GM19463 (cell line): ENCODE measurements around the gene PTPRO.

Source experiments
- ATAC-seq: cut with Tn5 transposase; IDR thresholded peaks from one replicate; pipeline ENCODE4 v1.9.1; 2021; ENCODE audit warnings: mild to moderate bottlenecking, moderate library complexity; ENCODE audit not compliant: unreplicated experiment

Gene PTPRO

DNA sequence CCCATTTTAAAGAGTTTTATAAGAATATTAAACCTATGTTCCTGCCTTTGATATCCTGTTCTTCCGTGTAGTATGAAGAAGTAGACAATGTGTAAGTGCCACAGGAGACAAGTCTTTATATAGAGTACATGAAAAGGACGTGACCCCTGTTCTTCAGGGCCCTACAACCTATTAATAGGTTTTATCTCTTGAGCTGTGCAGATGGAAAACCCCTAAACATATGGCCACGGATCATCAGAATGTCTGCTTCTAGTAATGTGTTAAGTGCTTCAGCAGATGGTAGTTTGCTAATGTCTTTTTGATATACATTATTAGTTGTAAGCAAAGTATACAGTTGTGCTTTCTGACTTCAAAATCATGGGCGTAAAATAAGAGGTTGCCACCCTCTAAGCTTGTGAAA lies 228.5 kb downstream of the PTPRO start:
- ATAC-seq: peak; percentile 49

DNA sequence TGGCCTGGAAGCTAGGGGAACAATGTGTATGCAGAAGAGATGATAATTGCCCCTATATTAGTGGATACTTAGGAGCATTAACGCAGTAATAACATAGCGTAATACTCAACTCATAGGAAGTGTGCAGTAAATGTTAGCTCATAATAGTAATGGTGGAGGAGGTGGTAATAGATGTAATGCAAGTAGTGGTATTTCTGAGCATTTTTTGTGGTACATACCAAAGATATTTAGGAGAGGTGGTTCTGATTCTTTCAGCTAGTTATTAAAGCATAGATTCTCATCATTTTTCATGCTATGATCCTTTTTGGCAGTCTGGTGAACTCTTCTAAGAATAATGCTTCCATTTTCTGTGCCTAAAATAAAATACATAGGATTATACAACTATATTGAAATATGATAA lies 233.1 kb downstream of the PTPRO start:
- no peak for ATAC-seq

DNA sequence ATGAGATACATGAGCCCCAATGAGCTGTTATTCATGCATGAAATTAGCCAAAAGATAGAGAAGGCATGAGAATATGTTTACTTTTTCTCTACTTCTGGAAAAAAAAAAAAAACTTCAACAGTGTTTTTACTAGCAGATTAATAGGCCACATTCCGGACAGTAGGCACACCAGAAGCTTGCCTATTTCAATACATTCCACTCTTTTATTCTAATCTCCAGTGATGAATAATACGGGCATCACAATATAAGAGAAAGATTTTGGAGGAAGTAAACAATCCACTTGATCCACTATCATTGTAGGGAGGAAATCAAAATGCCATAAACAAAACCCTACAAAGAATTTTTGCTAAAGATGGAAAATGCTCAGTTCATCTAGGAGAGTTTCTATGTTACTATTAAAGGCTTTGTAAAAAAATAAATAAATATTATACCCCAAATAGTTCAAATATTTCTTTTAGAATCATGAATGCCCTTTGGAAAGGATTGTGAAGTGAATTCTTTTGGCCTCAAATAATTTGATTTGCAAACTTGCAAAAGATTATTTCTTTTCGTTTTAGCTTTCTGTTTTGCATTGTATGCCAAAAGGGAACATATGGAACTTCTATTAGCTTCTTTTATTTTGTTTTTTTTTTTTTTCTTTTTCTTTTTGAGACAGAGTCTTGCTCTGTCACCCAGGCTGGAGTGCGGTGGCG lies 234.2 kb downstream of the PTPRO start:
- no peak for ATAC-seq

DNA sequence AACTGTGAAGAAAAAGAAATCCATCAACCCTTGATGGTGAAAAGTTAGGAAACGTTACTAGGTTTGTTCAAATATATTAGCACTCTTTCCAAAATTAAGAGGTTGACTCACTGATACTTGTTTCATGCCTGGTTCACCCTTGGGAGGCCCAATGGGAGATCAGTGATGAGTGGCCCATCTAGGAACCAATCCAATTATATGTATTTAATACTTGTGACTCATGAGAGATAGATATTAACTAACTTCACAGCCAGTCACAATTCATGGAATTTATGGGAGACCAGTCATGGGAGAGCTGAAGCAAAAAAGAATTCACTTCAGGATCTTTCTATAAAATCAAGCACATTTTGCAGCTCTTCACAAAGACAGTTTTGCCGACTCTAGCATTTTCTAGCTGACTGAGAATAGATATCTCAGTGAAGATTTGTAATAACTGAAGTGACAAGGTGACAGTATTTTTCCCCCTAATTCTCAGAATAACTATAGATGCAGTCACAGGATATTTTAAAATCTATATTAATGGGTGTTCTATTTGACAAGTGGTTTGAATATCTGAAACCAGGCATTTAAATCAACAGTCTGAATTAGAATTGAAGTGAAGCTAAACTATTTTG lies 236.7 kb downstream of the PTPRO start:
- no peak for ATAC-seq

DNA sequence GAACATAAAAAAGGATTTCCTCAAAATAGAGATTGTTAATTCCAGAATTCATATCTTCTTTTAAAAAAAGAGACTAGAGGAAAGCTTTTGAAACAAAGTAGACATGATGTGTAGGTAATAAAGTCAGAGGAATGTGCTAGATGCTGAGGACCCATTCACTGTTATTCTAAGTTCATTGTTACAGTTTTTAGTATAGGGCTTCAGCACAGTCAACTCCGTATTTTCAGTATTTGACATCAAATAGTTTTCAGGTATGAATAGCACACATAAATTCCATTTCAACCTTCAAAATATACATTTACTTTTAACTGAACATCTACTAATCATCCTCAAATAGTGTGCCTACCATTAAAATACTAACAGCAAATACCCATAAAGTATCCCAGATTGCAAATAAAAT lies 239.1 kb downstream of the PTPRO start:
- ATAC-seq: no peak

DNA sequence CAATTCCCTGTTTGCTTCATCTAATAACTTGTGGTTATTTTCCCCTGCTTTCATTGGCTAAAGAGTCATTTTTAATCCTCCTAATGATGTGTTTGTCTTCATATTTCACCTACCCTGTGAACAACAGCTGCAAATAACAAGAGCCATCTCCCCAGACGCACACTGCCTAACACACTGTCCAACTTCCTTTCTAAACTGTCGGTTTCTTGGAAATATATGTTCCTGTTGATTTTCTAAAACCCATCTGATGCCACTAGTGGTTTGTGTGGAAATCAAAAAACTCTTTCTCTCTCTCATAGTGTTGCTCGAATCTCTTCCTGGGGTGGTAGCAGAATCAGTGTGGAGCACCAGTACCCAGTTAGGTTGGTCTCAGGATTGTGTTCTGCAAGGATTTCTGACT lies 240.0 kb downstream of the PTPRO start:
- ATAC-seq: no peak

- ATAC-seq: peak; percentile 77
Measured at GRCh38 chr12:15563663-15564062, 241.4 kb downstream of the PTPRO start.

DNA sequence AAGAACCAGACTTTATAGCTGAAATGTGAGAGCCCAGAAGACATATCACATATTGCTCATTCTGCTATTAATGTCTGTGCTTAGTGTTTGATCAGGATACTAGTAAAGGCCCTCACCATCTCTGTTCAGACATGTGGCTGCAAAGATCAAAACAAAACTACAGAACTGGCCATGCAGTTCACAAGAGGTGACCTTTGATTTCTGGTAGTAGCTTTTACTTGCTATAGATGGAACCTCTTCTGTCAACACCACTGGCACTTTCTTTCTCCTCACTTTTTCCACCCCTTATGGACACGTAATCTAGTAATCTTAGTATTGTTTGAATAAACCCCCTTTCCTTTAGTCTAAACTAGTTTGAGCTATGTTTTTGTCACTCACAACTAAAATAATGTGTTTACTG lies 252.0 kb downstream of the PTPRO start:
- ATAC-seq: no peak

DNA sequence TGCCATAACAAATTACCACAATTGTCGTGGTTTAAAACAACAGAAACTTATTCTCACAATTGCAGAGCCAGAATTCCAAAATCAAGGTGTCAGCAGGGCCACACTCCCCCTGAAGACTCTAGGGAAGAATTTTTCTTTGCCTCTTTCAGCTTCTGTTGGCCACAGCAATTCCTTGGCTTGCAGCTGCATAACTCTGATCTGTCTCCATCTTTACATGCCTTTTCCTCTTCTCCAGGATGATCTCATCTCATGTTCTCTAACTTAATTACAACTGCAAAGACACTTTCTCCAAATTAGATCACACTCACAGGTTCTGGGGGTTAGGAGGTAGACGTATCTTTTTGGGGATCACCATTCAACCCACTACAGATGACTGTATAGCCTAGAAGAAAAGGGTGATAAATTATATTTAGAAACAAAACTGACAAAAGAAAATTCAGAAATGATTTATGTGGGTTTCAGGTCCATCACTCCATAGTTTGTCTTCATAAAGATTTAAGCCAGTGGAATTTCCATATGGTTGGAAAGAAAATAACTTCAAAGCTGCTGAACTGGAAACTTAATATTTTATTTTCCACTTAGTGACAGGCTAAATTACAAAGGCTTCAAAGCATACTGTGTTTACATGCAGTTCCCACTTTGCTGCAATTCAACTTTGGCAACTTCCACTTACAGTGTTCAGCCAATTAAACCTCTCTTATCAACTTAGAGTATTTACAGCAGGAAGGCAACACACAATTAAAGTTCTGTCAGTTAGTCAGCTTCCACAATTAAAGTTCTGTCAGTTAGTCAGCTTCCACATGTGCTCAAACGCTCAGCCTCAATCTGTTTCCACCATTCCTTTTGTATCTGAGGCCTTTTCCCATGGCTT lies 253.6 kb downstream of the PTPRO start:
- ATAC-seq: no peak

- ATAC-seq: no peak
Measured at GRCh38 chr12:15580431-15580830, 258.1 kb downstream of the PTPRO start.

DNA sequence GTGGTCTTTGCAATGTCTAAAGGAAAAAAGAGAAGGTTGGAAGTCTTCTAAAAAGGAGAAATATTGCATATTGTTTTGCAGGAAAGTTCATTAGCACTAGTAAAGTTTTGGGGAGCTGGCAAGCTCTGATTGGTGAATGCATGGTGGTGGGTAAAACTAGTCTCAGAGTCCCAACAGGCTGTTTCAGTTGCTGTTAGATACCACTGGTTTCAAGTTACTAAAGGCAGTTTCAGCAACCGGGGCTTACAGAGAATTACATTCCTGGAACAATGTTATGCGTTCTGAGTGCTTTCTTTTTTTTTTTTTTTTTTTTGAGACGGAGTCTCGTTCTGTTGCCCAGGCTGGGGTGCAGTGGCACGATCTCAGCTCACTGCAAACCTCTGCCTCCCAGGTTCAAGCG lies 258.7 kb downstream of the PTPRO start:
- no peak for ATAC-seq

- ATAC-seq: no peak
Measured at GRCh38 chr12:15583804-15584203, 261.5 kb downstream of the PTPRO start.

DNA sequence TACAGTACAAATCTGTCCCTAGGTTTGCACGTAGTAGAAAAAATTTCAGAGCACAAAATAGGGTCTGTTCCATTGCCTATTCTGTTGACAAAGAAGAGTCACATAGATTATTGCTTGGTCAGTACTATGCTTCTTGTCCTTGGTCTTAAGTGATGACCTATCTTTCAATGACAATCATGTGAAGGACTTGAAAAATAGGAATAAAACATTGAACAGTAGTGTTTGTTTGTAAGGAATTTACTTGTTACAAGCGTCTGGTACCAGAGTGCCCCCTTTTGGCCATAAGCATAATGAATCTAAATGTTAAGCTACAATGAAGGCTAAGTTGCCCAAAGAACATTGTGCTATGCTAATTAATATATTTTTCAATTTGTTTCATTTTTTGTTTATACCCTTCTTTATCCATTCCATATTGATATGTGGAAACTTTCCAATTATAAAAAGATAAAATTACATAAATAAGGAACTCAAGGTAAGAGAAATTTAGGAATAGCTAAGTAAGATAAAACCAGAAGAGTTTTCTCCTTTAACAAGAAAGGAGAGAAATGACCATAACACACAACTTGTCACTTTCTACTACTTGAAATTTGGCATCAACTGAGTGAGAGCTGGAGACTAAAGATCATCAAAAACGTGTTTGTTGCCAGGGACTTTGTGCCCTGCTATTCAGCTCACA lies 262.2 kb downstream of the PTPRO start:
- ATAC-seq: no peak

DNA sequence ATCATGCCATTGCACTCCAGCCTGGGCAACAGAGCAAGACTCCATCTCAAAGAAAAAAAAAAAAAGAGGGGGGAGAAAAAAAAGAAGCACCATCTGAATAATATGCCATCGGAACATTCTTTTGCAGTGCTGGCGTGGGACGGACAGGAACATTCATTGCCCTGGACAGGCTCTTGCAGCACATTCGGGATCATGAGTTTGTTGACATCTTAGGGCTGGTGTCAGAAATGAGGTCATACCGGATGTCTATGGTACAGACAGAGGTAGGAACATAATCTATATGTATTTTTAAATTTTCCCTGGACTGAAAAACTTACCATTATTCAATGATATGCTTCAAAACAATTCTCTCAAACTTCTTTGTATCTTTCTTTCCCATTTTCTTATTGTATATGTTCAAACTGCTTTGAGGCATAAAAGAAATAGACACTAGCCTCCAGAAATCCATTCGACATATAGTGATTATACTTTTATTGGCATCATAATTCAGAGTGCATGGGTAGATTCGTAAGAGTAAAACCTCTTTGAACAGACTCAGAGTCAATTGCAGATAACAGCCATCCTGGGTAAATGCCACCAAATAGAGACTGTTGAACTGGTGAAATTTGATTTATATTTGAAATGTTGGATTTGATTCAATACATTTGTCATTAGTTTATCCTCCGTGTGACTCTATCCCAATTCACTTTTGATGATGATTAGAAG lies 267.2 kb downstream of the PTPRO start:
- ATAC-seq: no peak

GRCh38 chr12:15590180-15590826 lies 268.0 kb downstream of the PTPRO start:
- peak; percentile 85 for ATAC-seq

GRCh38 chr12:15591811-15592210 lies 269.5 kb downstream of the PTPRO start:
- no peak for ATAC-seq

DNA sequence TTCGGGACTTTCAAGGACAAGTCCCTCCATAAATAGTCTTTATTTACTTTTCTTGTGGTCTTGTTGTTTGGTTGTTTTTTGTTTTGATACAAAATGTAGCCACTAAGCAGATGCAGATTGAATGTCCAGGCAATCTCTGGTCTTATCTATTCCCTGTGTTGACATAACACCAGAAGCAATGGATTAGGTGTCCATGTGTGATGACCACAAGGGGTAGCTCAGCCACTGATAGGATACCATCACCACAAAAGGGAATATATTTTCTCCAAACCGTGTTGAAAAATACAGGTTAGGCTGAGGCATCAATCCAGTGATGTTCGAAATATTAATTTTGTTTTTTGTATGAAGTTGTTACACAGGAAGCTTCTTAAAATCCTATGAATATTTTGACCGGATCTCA lies 270.6 kb downstream of the PTPRO start:
- no peak for ATAC-seq

GRCh38 chr12:15596174-15596573 lies 273.9 kb downstream of the PTPRO start:
- ATAC-seq: no peak

- no peak for ATAC-seq
Measured at GRCh38 chr12:15597125-15597830, 275.0 kb downstream of the PTPRO start.
